Measurements from ENCODE around the gene IFNAR1. TPM values are rescaled to one million over a fixed set of nuclear protein-coding genes. Genes with fewer than 3 reads are reported as not detected.

IFNAR1 gene
- 10.1 and 11.1 TPM in 2 replicates for total RNA-seq

GRCh38 chr21:33324291-33325221 lies at the start of gene IFNAR1:
Gene IFNAR1 (plus strand): TSS chr21:33324970. CDS start chr21:33325056, 86 bp downstream.

GRCh38 chr21:33403128-33403785 lies 78.5 kb downstream of the IFNAR1 start, which contains the start of gene IFNGR2:
Gene IFNGR2 (plus strand): TSS chr21:33403413. CDS start chr21:33403544, 131 bp downstream.

Other genes with a start within 250 kb of the IFNAR1 start
- 3.4 and 4.7 TPM in 2 replicates for gene IFNAR2, start 95.0 kb upstream of the IFNAR1 start, total RNA-seq
- 29.6 and 31.1 TPM in 2 replicates for gene IL10RB, start 58.6 kb upstream of the IFNAR1 start, total RNA-seq
- gene IFNGR2, start 78.4 kb downstream of the IFNAR1 start, total RNA-seq = 72.7 and 117 TPM in 2 replicates
- 16.1 and 20.7 TPM in 2 replicates for gene TMEM50B, start 155.0 kb downstream of the IFNAR1 start, total RNA-seq
- gene DNAJC28, start 166.7 kb downstream of the IFNAR1 start, total RNA-seq = 0.85 and 1.4 TPM in 2 replicates
- 91.6 and 108 TPM in 2 replicates for gene GART, start 217.1 kb downstream of the IFNAR1 start, total RNA-seq
- 120 and 141 TPM in 2 replicates for gene SON, start 218.1 kb downstream of the IFNAR1 start, total RNA-seq